OCI-LY1 (cell line): ENCODE results near the gene POLR2A.

Experiments used
- EZH2 ChIP-seq: fragments of 200-600 bp; sonication (generic), shearing (Covaris generic); IDR thresholded peaks from 2 replicates; pipeline ENCODE4 v1.8.0; 2017; ENCODE audit warnings: borderline replicate concordance, mixed run types, mild to moderate bottlenecking, antibody characterized with exemption, low read length, moderate library complexity, mixed read lengths
- TF ChIP-seq, protein P1 (sequence below): fragments of 200-600 bp; sonication (generic), shearing (Covaris generic); IDR thresholded peaks from 2 replicates; pipeline ENCODE4 v1.5.1; 2017; ENCODE audit warnings: mild to moderate bottlenecking, antibody characterized with exemption, low read length, moderate library complexity, mixed read lengths

DNA sequence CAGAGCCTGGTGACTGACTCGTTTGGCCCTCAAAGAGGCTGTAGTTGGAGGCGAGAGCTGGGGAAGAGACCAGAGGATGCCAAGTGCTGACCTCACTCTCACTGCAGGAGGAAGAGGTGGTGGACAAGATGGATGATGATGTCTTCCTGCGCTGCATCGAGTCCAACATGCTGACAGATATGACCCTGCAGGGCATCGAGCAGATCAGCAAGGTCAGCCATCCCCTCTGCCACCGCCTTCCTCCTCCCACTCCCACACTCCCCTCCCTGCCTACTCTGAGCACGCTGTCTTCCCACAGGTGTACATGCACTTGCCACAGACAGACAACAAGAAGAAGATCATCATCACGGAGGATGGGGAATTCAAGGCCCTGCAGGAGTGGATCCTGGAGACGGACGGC lies 26.9 kb downstream of the POLR2A start:
- no peak for TF ChIP-seq EZH2
- TF ChIP-seq, protein P1, sequence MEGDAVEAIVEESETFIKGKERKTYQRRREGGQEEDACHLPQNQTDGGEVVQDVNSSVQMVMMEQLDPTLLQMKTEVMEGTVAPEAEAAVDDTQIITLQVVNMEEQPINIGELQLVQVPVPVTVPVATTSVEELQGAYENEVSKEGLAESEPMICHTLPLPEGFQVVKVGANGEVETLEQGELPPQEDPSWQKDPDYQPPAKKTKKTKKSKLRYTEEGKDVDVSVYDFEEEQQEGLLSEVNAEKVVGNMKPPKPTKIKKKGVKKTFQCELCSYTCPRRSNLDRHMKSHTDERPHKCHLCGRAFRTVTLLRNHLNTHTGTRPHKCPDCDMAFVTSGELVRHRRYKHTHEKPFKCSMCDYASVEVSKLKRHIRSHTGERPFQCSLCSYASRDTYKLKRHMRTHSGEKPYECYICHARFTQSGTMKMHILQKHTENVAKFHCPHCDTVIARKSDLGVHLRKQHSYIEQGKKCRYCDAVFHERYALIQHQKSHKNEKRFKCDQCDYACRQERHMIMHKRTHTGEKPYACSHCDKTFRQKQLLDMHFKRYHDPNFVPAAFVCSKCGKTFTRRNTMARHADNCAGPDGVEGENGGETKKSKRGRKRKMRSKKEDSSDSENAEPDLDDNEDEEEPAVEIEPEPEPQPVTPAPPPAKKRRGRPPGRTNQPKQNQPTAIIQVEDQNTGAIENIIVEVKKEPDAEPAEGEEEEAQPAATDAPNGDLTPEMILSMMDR = no peak
